DND-41 (cell line): ENCODE data around the gene CCDC66.

ENCODE experiments used
- ATAC-seq: fragments of 200-7000 bp; cut with Tn5 transposase; 3 replicates; pipeline ENCODE4 v1.9.1; 2021; ENCODE audit warnings: low read depth; ENCODE audit not compliant: insufficient read depth
- DNase-seq: peaks from one replicate; pipeline ENCODE4 v3.0.0-alpha.2; 2020
- H2AFZ ChIP-seq: 2 replicates; pipeline ENCODE4 v1.6.0; 2012; ENCODE audit warnings: low read depth, low read length
- H3K27ac ChIP-seq: 2 replicates; pipeline ENCODE4 v1.5.1; 2012; ENCODE audit warnings: low read length, inconsistent platforms
- H3K27me3 ChIP-seq: fragments of 200-600 bp; sonication (generic); 2 replicates; pipeline ENCODE4 v1.6.0; 2012; ENCODE audit warnings: low read length, mild to moderate bottlenecking, inconsistent platforms; ENCODE audit not compliant: insufficient read depth, poor library complexity
- H3K36me3 ChIP-seq: 2 replicates; pipeline ENCODE4 v1.5.1; 2012; ENCODE audit warnings: low read length, inconsistent platforms; ENCODE audit not compliant: insufficient read depth
- H3K4me1 ChIP-seq: 2 replicates; pipeline ENCODE4 v1.5.1; 2012; ENCODE audit warnings: mild to moderate bottlenecking, low read length; ENCODE audit not compliant: insufficient read depth
- H3K4me2 ChIP-seq: 2 replicates; pipeline ENCODE4 v1.6.0; 2012; ENCODE audit warnings: mild to moderate bottlenecking, moderate library complexity, low read length, inconsistent platforms; ENCODE audit not compliant: insufficient read depth
- H3K4me3 ChIP-seq, 2 experiments: fragments of 200-600 bp in 1 of 2; shearing (Covaris generic) in 1 of 2; 2 replicates each; pipeline ENCODE4 v1.5.1; 2012 to 2016; ENCODE audit warnings: inconsistent platforms in 2 of 2, low read length in 2 of 2, mild to moderate bottlenecking in 2 of 2, low read depth in 1 of 2, moderate library complexity in 1 of 2
- H3K79me2 ChIP-seq: 2 replicates; pipeline ENCODE4 v1.6.0; 2012; ENCODE audit warnings: low read length, inconsistent platforms; ENCODE audit not compliant: insufficient read depth
- H3K9ac ChIP-seq: 2 replicates; pipeline ENCODE4 v1.6.0; 2012; ENCODE audit warnings: low read depth, mild to moderate bottlenecking, inconsistent platforms, low read length, moderate library complexity
- H3K9me3 ChIP-seq: 2 replicates; pipeline ENCODE4 v1.5.1; 2012; ENCODE audit warnings: low read length, moderate library complexity, mild to moderate bottlenecking, inconsistent platforms; ENCODE audit not compliant: insufficient read depth, severe bottlenecking
- H4K20me1 ChIP-seq: 2 replicates; pipeline ENCODE4 v1.6.0; 2012; ENCODE audit warnings: low read length; ENCODE audit not compliant: insufficient read depth
- EZH2 ChIP-seq: IDR thresholded peaks from 3 replicates; pipeline ENCODE4 v1.6.1; 2012; ENCODE audit warnings: borderline replicate concordance, low read depth, mild to moderate bottlenecking, moderate library complexity, low read length, inconsistent platforms; ENCODE audit not compliant: severe bottlenecking
- TF ChIP-seq, protein P1 (sequence below): IDR thresholded peaks from 2 replicates; pipeline ENCODE4 v1.5.1; 2012; ENCODE audit warnings: borderline replicate concordance, low read length, moderate library complexity, mild to moderate bottlenecking; ENCODE audit not compliant: poor library complexity, severe bottlenecking; ENCODE audit errors: extremely low read depth

Gene CCDC66

DNA sequence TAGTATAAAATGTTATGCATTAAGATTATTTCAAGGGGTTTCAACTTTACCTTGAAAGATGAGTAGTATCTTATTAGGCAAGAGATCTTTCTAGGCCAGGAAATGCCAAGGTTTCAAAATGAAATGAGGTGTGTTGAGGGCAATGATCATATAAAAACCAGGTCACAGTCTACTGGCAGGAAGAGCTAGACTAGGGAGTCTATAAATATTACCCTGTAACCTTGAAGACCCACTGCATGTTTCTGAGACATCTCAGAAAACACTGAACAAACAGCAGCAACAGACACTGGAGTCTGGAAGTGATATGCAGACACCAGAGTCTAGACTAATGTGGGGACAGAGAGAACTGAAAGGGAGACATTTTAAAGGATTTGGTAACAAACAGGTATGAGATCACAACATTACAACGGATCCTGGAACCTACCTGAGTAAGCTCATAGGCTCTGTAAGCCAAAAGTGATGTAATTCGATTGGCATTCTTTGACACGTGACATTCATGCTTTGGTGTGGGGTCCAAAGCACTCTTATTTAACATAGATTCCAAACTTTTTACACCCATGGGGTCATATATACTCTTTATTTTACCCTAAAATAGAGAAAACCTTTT lies 111.1 kb downstream of the CCDC66 start:
- TF ChIP-seq, protein P1, sequence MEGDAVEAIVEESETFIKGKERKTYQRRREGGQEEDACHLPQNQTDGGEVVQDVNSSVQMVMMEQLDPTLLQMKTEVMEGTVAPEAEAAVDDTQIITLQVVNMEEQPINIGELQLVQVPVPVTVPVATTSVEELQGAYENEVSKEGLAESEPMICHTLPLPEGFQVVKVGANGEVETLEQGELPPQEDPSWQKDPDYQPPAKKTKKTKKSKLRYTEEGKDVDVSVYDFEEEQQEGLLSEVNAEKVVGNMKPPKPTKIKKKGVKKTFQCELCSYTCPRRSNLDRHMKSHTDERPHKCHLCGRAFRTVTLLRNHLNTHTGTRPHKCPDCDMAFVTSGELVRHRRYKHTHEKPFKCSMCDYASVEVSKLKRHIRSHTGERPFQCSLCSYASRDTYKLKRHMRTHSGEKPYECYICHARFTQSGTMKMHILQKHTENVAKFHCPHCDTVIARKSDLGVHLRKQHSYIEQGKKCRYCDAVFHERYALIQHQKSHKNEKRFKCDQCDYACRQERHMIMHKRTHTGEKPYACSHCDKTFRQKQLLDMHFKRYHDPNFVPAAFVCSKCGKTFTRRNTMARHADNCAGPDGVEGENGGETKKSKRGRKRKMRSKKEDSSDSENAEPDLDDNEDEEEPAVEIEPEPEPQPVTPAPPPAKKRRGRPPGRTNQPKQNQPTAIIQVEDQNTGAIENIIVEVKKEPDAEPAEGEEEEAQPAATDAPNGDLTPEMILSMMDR, result no peak
- TF ChIP-seq EZH2, result no peak
- no peaks in the 10 kb centered on the region for H3K27me3 ChIP-seq
- no peak overlapping the region for H3K4me3 ChIP-seq
- H2AFZ ChIP-seq, result no peak overlapping the region
- H3K79me2 ChIP-seq, result peaks cover 39% of the 10 kb centered on the region
- H4K20me1 ChIP-seq, result 0 out of 2 replicates have a peak, but pooled peaks cover 3% of the 10 kb centered on the region
- DNase-seq, result no peak
- no peak for ATAC-seq
- H3K9ac ChIP-seq, result no peak overlapping the region
- H3K4me1 ChIP-seq, result no peaks in the 10 kb centered on the region
- no peak overlapping the region for H3K27ac ChIP-seq
- H3K9me3 ChIP-seq, result no peaks in the 10 kb centered on the region
- H3K36me3 ChIP-seq, result peaks cover 99% of the 10 kb centered on the region
- no peak overlapping the region for H3K4me2 ChIP-seq
